Ramos (cell line): Measurements from ENCODE around the gene KREMEN1.

Experiments
- in situ Hi-C: fragments of 300-500 bp; cut with MboI; formaldehyde crosslinking; loops from one replicate; pipeline ENCODE4 v1.14.3; 2022; ENCODE audit warnings: low sequenced_read_pairs; ENCODE audit not compliant: unreplicated experiment

The KREMEN1 gene

GRCh38 chr22:29165321-29166060 is 92.7 kb downstream of the KREMEN1 start:
- in situ Hi-C loops, result no loop called here

DNA sequence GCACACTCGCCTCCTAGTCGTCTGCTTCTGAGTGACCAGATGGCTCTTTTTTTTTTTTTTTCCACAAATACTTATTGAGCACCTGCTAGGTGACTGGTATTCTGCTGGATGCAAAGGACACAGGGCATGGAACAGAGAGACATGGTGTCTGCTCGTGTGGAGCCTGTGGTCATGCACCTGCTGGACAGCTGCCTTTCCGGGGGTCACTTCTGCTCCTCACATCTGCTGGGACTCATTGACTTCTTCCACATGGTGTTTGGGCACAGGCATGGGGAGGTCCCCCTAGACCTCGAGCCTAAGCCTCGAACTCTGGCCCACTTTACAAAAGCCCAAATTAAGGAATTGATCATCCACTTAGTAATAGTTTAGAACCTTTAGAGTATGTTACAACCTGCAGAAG is 93.3 kb downstream of the KREMEN1 start:
- in situ Hi-C loops, result no loop called here

GRCh38 chr22:29167032-29167911 is 94.4 kb downstream of the KREMEN1 start:
- in situ Hi-C loops, result no loop called here

GRCh38 chr22:29171721-29172120 is 98.9 kb downstream of the KREMEN1 start:
- in situ Hi-C loops, result no loop called here

DNA sequence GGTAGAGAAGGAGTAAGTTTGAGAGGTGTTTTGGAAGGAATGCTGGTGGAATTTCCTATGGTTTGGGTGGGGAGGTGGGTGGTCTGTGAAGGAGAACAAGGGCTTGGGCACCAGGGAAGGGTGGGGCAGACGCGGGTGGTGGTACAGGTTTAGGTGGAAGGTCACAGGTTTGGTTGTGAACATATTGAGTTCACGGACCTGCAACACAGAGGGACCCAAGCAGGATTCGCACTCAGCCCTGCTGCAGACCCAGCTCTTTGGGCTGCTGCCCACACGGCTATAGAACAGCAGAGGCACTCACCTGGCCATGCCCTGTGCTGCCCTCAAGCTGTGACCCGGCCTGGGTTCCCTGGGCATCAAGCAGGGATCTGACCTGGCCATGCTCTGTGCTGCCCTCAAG is 99.4 kb downstream of the KREMEN1 start:
- in situ Hi-C loops, result no loop called here

GRCh38 chr22:29175312-29175835 is 102.5 kb downstream of the KREMEN1 start:
- in situ Hi-C loops, result no loop called here

DNA sequence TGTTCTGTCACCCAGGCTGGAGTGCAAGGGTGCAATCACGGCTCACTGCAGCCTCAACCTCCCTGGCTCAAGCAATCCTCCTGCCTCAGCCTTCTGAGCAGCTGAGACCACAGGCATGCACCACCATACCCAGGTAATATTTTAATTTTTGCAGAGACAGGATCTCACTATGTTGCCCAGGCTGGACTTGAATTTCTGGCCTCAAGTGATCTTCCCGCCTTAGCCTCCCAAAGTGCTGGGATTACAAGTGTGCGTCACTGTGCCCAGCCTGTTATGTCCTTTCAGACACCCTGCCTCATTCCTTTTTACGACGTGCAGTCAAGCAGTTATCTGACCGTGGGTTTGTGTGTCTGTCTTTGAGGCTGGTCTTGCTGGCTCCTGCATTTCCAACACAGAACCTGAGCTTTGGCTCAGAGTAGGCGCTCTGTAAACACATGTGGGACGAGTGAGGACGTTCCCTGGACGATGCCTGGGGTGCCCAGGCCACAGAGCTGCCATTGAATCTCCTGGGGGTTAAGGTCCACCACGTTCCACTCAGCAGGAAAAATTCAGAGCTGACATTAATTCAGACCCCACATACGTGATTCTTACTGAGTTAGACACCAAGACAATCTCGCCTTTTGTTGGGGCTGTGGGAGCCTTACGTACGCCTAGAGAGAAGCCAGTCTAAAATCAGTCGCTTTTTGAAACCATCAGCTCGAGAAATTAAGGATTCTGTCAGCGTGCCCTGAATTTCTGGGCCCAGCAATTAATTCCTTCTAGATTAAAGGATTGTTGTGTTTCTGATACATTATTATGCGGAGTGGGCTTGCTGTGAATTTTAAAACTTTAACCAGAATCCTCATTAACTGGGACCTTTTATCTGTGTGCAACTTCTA is 111.4 kb downstream of the KREMEN1 start:
- in situ Hi-C loops, result no loop called here

GRCh38 chr22:29184849-29185490 is 112.1 kb downstream of the KREMEN1 start:
- in situ Hi-C loops, result no loop called here

DNA sequence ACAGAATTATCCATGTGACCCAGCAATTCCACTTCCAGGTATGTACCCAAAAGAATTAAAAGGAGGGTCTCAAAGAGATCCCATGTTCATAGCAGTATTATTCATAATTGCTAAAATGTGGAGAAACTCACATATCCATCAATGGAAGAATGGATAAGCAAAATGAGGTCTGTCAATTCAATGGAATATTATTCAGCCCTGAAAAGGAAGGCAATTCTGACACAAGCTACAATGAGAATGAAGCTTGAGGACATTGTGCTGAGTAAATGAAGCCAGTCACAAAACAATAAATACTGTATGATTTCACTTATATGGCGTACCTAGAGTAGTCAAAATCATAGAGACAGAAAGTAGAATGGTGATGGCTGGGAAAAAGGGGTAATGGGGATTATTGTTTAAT is 113.5 kb downstream of the KREMEN1 start:
- in situ Hi-C loops, result no loop called here

- in situ Hi-C loops, result no loop called here
Measured at GRCh38 chr22:29187831-29188230, 115.0 kb downstream of the KREMEN1 start.

DNA sequence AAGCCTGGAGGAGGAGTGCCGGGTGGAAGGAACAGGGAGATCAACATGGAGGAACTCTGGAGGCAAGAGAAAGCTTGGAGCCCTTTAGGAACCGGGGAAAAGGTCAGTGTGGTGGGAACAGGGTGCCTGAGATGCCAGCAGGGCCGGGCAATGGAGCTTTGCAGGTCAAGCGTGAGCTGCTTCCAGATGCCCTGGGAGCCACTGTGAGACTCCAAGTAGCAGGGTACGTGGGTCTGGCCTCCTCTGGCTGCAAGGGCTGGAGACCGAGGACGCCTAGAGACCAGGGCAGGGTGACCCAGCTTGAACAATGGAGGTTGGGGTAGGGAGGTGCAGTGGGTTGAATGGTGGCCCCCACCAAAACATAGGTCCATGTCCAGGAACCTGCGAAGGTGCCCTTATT is 117.2 kb downstream of the KREMEN1 start:
- in situ Hi-C loops, result no loop called here

DNA sequence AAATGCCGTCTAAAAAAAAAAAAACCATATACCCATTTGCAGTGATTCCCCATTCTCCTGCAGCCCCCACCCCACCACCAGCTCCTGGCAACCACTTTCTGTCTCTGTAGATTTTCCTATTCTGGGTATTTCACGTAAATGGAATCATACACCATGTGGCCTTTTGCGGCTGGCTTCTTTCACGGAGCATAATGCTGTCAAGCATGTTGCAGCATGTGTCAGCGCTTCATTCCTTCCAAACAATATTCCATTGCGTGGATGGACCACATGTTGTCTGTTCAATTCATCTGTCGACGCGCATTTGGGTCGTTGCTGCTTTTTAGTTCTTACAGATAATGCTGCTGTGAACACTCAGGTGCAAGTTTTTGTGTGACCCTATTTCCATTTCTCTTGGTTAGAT is 118.1 kb downstream of the KREMEN1 start:
- in situ Hi-C loops, result no loop called here

- in situ Hi-C loops, result no loop called here
Measured at GRCh38 chr22:29193021-29193420, 120.2 kb downstream of the KREMEN1 start.

DNA sequence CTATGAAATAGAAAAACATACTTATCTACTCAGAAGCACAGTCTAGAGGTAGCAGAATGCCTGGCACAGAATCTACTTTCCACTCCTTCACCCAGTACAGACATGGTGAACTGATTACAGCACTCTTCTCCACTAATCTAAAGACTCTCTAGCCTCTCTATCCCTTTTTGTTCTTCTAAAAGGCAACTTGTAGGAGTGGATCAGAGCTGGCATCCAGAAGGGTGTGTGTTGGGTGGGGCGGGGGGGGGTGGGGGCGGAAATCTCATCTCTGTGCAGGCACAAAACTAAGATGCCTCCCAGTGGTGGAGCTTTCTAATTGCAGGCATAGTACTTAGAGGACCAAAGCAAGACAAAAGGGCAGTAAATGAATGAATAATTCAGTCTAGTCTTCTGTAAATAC is 121.3 kb downstream of the KREMEN1 start:
- in situ Hi-C loops, result no loop called here

- in situ Hi-C loops, result no loop called here
Measured at GRCh38 chr22:29195118-29195963, 122.5 kb downstream of the KREMEN1 start.

- in situ Hi-C loops, result no loop called here
Measured at GRCh38 chr22:29195964-29196666, 123.3 kb downstream of the KREMEN1 start.

DNA sequence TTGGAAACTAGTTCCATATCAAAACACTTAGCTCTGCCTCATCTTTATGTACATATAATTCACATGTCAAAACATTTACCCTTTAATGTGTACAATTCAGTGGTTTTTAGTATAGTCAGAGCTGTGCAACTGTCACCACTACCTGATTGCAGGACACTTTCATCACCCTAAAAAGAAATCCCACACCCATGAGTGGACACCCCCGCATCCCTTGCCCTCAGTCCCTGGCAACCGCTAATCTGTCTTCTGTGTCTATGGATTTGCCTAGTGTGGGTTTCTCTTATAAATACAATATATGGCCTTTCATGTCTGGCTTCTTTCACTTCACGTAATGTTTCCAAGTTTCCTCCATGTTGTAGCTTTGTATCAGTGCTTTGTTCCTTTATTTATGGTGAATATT is 124.3 kb downstream of the KREMEN1 start:
- in situ Hi-C loops, result no loop called here

GRCh38 chr22:29198240-29198639 is 125.4 kb downstream of the KREMEN1 start:
- in situ Hi-C loops, result no loop called here
